Heart right ventricle (tissue), 16 donors: Measurements from ENCODE around the gene RAD21L1. TPM values are rescaled to one million over a fixed set of nuclear protein-coding genes. Genes with fewer than 3 reads are reported as not detected.
A peak's percentile ranks its signal among the peaks of the same experiment; 100 is the strongest.

ENCODE experiments used
- ATAC-seq, 8 donors: fragments of 200-7000 bp; cut with Tn5 transposase; one replicate each; pipeline ENCODE4 v1.9.1; 2020; ENCODE audit warnings: mild to moderate bottlenecking in 8 of 8, moderate library complexity in 8 of 8, moderate number of reproducible peaks in 1 of 8
- DNase-seq, 2 donors: peaks; one replicate each; pipeline ENCODE4 v3.0.0-alpha.2; 2020
- H3K27ac ChIP-seq, 10 donors: fragments of 200-600 bp; sonication (generic) in 2 of 10; one replicate each; pipeline versions ENCODE4 v1.5.0 to v1.8.0; 2020 to 2022; ENCODE audit warnings: mild to moderate bottlenecking in 3 of 10
- H3K27me3 ChIP-seq, 7 donors: fragments of 200-600 bp; one replicate each; pipeline ENCODE4 v1.8.0; 2021 to 2022; ENCODE audit warnings: mild to moderate bottlenecking in 2 of 7
- H3K36me3 ChIP-seq, 9 donors: fragments of 200-600 bp; sonication (generic) in 1 of 9; one replicate each; pipeline versions ENCODE4 v1.5.0 to v1.8.0; 2020 to 2022; ENCODE audit warnings: mild to moderate bottlenecking in 2 of 9
- H3K4me1 ChIP-seq, 9 donors: fragments of 200-600 bp; sonication (generic) in 1 of 9; one replicate each; pipeline versions ENCODE4 v1.5.0 to v1.8.0; 2020 to 2022; ENCODE audit warnings: mild to moderate bottlenecking in 4 of 9
- H3K4me3 ChIP-seq, 10 donors: fragments of 200-600 bp; sonication (generic) in 2 of 10; one replicate each; pipeline versions ENCODE4 v1.5.0 to v1.8.0; 2020 to 2022; ENCODE audit warnings: mild to moderate bottlenecking in 7 of 10, moderate library complexity in 2 of 10
- H3K9me3 ChIP-seq, 11 donors: fragments of 200-600 bp in 10 of 11; sonication (generic) in 2 of 11; one replicate each; pipeline versions ENCODE4 v1.5.0 to v1.8.0; 2013 to 2022; ENCODE audit warnings: mild to moderate bottlenecking in 2 of 11, control low read depth in 1 of 11, moderate library complexity in 1 of 11
- CTCF ChIP-seq, 9 donors: fragments of 200-600 bp; sonication (generic) in 2 of 9; IDR thresholded peaks; one replicate each; pipeline versions ENCODE4 v1.5.0 to v1.8.0; 2021 to 2022; ENCODE audit warnings: antibody characterized with exemption in 9 of 9, mild to moderate bottlenecking in 5 of 9, moderate library complexity in 1 of 9
- WGBS, 2 donors: extraction: QIAGEN DNeasy Blood & Tissue Kit; methylation state at CpG; one replicate each; pipeline ENCODE4 v1.1.7; 2013; ENCODE audit warnings: inconsistent platforms in 1 of 2; 5-methylcytosine and 5-hydroxymethylcytosine counted together
- intact Hi-C, 10 donors: fragments of 100-400 bp; cut with DNase I; formaldehyde crosslinking; loops; one replicate each; pipeline versions ENCODE4 v1.11.1 to v1.14.2; 2022
- polyA plus RNA-seq, 2 donors: library from polyadenylated mRNA; stranded (reverse); fragments of 200-250 nt; gene quantifications; one replicate each; pipeline ENCODE4 v1.2.3, GENCODE V29; 2013
- total RNA-seq, 10 donors: library from RNA; stranded (reverse); fragmentation: NEBNext Ultra II Directional in 3 of 10; extraction: Animal tissue kit (Norgen Biotek cat#: 25700) in 3 of 10; gene quantifications; one replicate each; pipeline versions ENCODE4 v1.2.1 to v1.2.4, GENCODE V29; 2021 to 2023
- donor health status: Arrhythmogenic right ventricular cardiomyopathy.
- donor health status: ischemic (EF 13 %, LVEDD 7.1; RV severe dilation, severe dysfunction).
- donor health status: healthy with polysubstance abuse.
- donor health status: DM: no; HTN: yes; CAD: no.
- donor health status: DM: no; HTN: no; CAD: no.
- donor health status: ischemic (EF 25% LVEDD 6.9; RV normal size, moderate dysfunction).
- donor health status: ischemic (EF 25% LVEDD 5.7; RV mildly dilated, moderate dysfunction).
- donor health status: healthy.
- donor health status: DM: yes; HTN: yes; CAD: no.
- donor health status: Ischemic cardiomyopathy.
- donor health status: ischemic (EF 35%, LVEDD 5.7; RV mildly dilated, moderate dysfunction).
- donor health status: nonischemic (EF 11% LVEDD 7.7; RV severe dilation, severe dysfunction).
- donor health status: DM: yes; HTN: yes; CAD: no.
- donor health status: PGD.
- donor health status: ischemic (EF 29% LVEDD 5.4; RV normal size, mild dysfunction).
- donor health status: nonischemic (EF 23%, LVEDD 6.1; RV moderate dilation, normal function).

The RAD21L1 gene
- total and polyA plus RNA-seq, 12 donors = not detected

- TF ChIP-seq CTCF (IDR thresholded peaks at IDR 0.05) = no peak
Measured at GRCh38 chr20:1205802-1206201, 20.0 kb upstream of the RAD21L1 start.

GRCh38 chr20:1206366-1207148 lies 19.3 kb upstream of the RAD21L1 start:
- DNase-seq (no peak), ATAC-seq (peak in 4 of 8 donors; percentile 22 to 53 (median 34))
- 68 to 72% methylated on average over 19 of the region's 19 CpGs for WGBS, 2 donors
- Histone ChIP-seq H3K27me3 (peaks cover 0 to 2% (median 0%) of the 10 kb centered on the region in 7 donors), H3K27ac (peak overlapping the region in 6 of 10 donors; percentile 20 to 62 (median 36)), H3K36me3 (no peaks in the 10 kb centered on the region), H3K4me3 (peak overlapping the region in 3 of 10 donors; percentile 7 to 18 (median 14)), H3K4me1 (peaks cover 0 to 34% (median 0%) of the 10 kb centered on the region in 9 donors), H3K9me3 (no peaks in the 10 kb centered on the region)
- TF ChIP-seq CTCF (IDR thresholded peaks at IDR 0.05) = no peak
- intact Hi-C loops = no loop called here

More at GRCh38 chr20:1205802-1206201, 20.0 kb upstream of the RAD21L1 start:
- no peak overlapping the region for H3K4me3 ChIP-seq
- H3K9me3 ChIP-seq = no peaks in the 10 kb centered on the region
- DNase-seq = no peak
- WGBS, 2 donors = 94% methylated on average over 8 of the region's 8 CpGs
- H3K4me1 ChIP-seq = peaks cover 0 to 34% (median 0%) of the 10 kb centered on the region in 9 donors
- peak overlapping the region in 5 of 10 donors; percentile 2 to 55 (median 33) for H3K27ac ChIP-seq
- H3K27me3 ChIP-seq = peaks cover 0 to 2% (median 0%) of the 10 kb centered on the region in 7 donors
- no peak for ATAC-seq
- intact Hi-C loops = loop anchor here in 1 of 10 donors (2.0 kb wide), 1 partner anchor 19 kb away; no protein-coding TSS in a partner anchor
- no peaks in the 10 kb centered on the region for H3K36me3 ChIP-seq

GRCh38 chr20:1207293-1207878 lies 18.5 kb upstream of the RAD21L1 start:
- TF ChIP-seq CTCF (IDR thresholded peaks at IDR 0.05) = no peak
- WGBS, 2 donors = 86 to 95% methylated on average over 3 of the region's 3 CpGs
- intact Hi-C loops = no loop called here
- Histone ChIP-seq H3K36me3 (no peaks in the 10 kb centered on the region), H3K4me3 (no peak overlapping the region), H3K27ac (peak overlapping the region in 3 of 10 donors; percentile 34 to 62 (median 46)), H3K27me3 (peaks cover 0 to 4% (median 0%) of the 10 kb centered on the region in 7 donors), H3K9me3 (no peaks in the 10 kb centered on the region), H3K4me1 (peaks cover 0 to 32% (median 0%) of the 10 kb centered on the region in 9 donors)
- DNase-seq = no peak
- no peak for ATAC-seq
